Endothelial cell of umbilical vein (primary cell): Measurements from ENCODE around the gene FSTL4. TPM values are rescaled to one million over a fixed set of nuclear protein-coding genes. Genes with fewer than 3 reads are reported as not detected.

Source experiments
- BruUV-seq: library from RNA; stranded (reverse); fragments of 400-500 nt; replicated peaks from 2 replicates; lab custom pipeline; 2021; lab: Mats Ljungman, UMichigan
- CTCF ChIA-PET: fragments of 300-600, 350-600 bp; sonication (Branson Sonifier 250); formaldehyde crosslinking; loops from one replicate; lab custom pipeline; 2021; ENCODE audit warnings: antibody characterized with exemption, inconsistent platforms; lab: Charles Lee
- POLR2A ChIA-PET: fragments of 300-600, 350-600 bp; sonication (Branson Sonifier 250); formaldehyde crosslinking; loops from one replicate; lab custom pipeline; 2021; ENCODE audit warnings: antibody characterized with exemption, inconsistent platforms; lab: Charles Lee
- DNase-seq: peaks from one replicate; pipeline ENCODE4 v3.0.0-alpha.2; 2011; ENCODE audit warnings: low read depth, low spot score
- FAIRE-seq: peaks from 2 replicates; lab custom pipeline; 2011; peaks lifted over from hg19 to GRCh38; lab: Jason Lieb, UNC
- H2AFZ ChIP-seq: 2 replicates; pipeline ENCODE4 v1.6.0; 2012; ENCODE audit warnings: low read depth, low read length, control low read depth, inconsistent platforms
- H3K27ac ChIP-seq: 2 replicates; pipeline ENCODE4 v1.5.1; 2011; ENCODE audit warnings: low read depth, mild to moderate bottlenecking, control low read depth, low read length, moderate library complexity; ENCODE audit not compliant: insufficient read depth
- H3K27me3 ChIP-seq, 2 experiments: 2 replicates each; pipeline versions ENCODE4 v1.6.0 to v1.6.1; 2011; ENCODE audit warnings: low read length in 2 of 2, mixed read lengths in 1 of 2; ENCODE audit not compliant: control insufficient read depth in 2 of 2, insufficient read depth in 2 of 2
- H3K36me3 ChIP-seq, 2 experiments: 2 replicates in 1 of 2; 3 replicates in 1 of 2; pipeline ENCODE4 v1.5.1; 2011; ENCODE audit warnings: low read length in 2 of 2, mild to moderate bottlenecking in 1 of 2, moderate library complexity in 1 of 2; ENCODE audit not compliant: control insufficient read depth in 2 of 2, insufficient read depth in 2 of 2; ENCODE audit errors: extremely low read depth in 1 of 2
- H3K4me1 ChIP-seq: 3 replicates; pipeline ENCODE4 v1.5.1; 2011; ENCODE audit warnings: mild to moderate bottlenecking, low read length; ENCODE audit not compliant: control insufficient read depth, insufficient read depth; ENCODE audit errors: extremely low read depth
- H3K4me2 ChIP-seq: 2 replicates; pipeline ENCODE4 v1.6.1; 2011; ENCODE audit warnings: low read length, control low read depth, mixed read lengths; ENCODE audit not compliant: insufficient read depth
- H3K4me3 ChIP-seq, 3 experiments: fragments of 200-600 bp in 1 of 3; sonication (generic), shearing (Covaris generic) in 1 of 3; replicated peaks in 1 of 3; 2 replicates each; pipeline ENCODE4 v1.5.1; 2011 to 2016; ENCODE audit warnings: control low read depth in 3 of 3, low read length in 3 of 3, mild to moderate bottlenecking in 2 of 3, inconsistent platforms in 1 of 3, low read depth in 1 of 3, moderate library complexity in 1 of 3; ENCODE audit not compliant: insufficient read depth in 1 of 3
- H3K79me2 ChIP-seq: 2 replicates; pipeline ENCODE4 v1.6.0; 2012; ENCODE audit warnings: low read length, inconsistent platforms; ENCODE audit not compliant: control insufficient read depth, insufficient read depth
- H3K9ac ChIP-seq: replicated peaks from 2 replicates; pipeline ENCODE3; 2011; ENCODE audit warnings: low read length, control low read depth; ENCODE audit not compliant: insufficient read depth; ENCODE audit errors: extremely low read depth
- H3K9me1 ChIP-seq: replicated peaks from 3 replicates; pipeline ENCODE4 v1.6.0; 2011; ENCODE audit warnings: mild to moderate bottlenecking, low read length; ENCODE audit not compliant: control insufficient read depth, insufficient read depth; ENCODE audit errors: extremely low read depth
- H3K9me3 ChIP-seq: replicated peaks from 2 replicates; pipeline ENCODE4 v1.5.1; 2012; ENCODE audit warnings: low read length, inconsistent platforms; ENCODE audit not compliant: control insufficient read depth, insufficient read depth
- H4K20me1 ChIP-seq: replicated peaks from 2 replicates; pipeline ENCODE3; 2011; ENCODE audit warnings: mild to moderate bottlenecking, low read length; ENCODE audit not compliant: control insufficient read depth, insufficient read depth; ENCODE audit errors: extremely low read depth
- EZH2 ChIP-seq: IDR thresholded peaks from 2 replicates; pipeline ENCODE4 v1.6.1; 2012; ENCODE audit warnings: borderline replicate concordance, low read depth, mild to moderate bottlenecking, moderate library complexity, low read length, inconsistent platforms; ENCODE audit not compliant: severe bottlenecking
- FOS ChIP-seq: IDR thresholded peaks from 2 replicates; pipeline ENCODE4 v1.6.1; 2011; ENCODE audit warnings: mild to moderate bottlenecking, low read length, moderate library complexity, borderline replicate concordance; ENCODE audit not compliant: insufficient read depth
- GATA2 ChIP-seq: IDR thresholded peaks from 2 replicates; pipeline ENCODE4 v1.7.0; 2011; ENCODE audit warnings: low read depth, mild to moderate bottlenecking, moderate library complexity, mixed read lengths, low read length; ENCODE audit not compliant: insufficient read length, insufficient read depth
- JUN ChIP-seq: IDR thresholded peaks from 2 replicates; pipeline ENCODE4 v1.6.1; 2011; ENCODE audit warnings: borderline replicate concordance, low read depth; ENCODE audit not compliant: insufficient read length, insufficient read depth
- MAX ChIP-seq: IDR thresholded peaks from 2 replicates; pipeline ENCODE4 v1.6.1; 2011; ENCODE audit not compliant: insufficient read depth, insufficient read length
- MYC ChIP-seq: IDR thresholded peaks from one replicate; pipeline ENCODE4 v1.6.1; 2011; ENCODE audit warnings: mild to moderate bottlenecking, low read depth, low read length
- POLR2A ChIP-seq: IDR thresholded peaks from 2 replicates; pipeline ENCODE4 v1.6.1; 2012; ENCODE audit warnings: low read depth, mild to moderate bottlenecking, control low read depth, low read length
- POLR2AphosphoS5 ChIP-seq: IDR thresholded peaks from 2 replicates; pipeline ENCODE4 v1.6.1; 2012; ENCODE audit warnings: low read depth, mild to moderate bottlenecking, control low read depth, low read length, moderate library complexity; ENCODE audit not compliant: insufficient read depth
- dilution Hi-C: fragments of 300-500 bp; cut with MboI; formaldehyde crosslinking; loops from one replicate; pipeline ENCODE4 v1.15.0; 2019; ENCODE audit warnings: low sequenced_read_pairs; ENCODE audit not compliant: extremely low pct_ligation_motif_present
- intact Hi-C: fragments of 100-400 bp; cut with micrococcal nuclease; formaldehyde crosslinking; loops from one replicate; pipeline ENCODE4 v1.10.0; 2022
- polyA plus RNA-seq, 4 experiments: library from polyadenylated mRNA; depleted of rRNA in 3 of 4; stranded (reverse) in 3 of 4; unstranded in 1 of 4; fragments of >200 nt; gene quantifications; 2 replicates each; pipeline versions ENCODE4 v1.2.1 to v1.2.3, GENCODE V29; 2011 to 2012; ENCODE audit warnings: missing spikeins in 1 of 4
- total RNA-seq: library from RNA; stranded (reverse); gene quantifications from 2 replicates; pipeline ENCODE4 v1.2.3, GENCODE V29; 2021
- TF ChIP-seq, protein P1 (sequence below), 2 donors: IDR thresholded peaks; 1 replicate in 1 of 2; 2 replicates in 1 of 2; pipeline ENCODE4 v1.5.1; 2011; ENCODE audit warnings: low read length in 2 of 2, mild to moderate bottlenecking in 2 of 2, moderate library complexity in 2 of 2, control low read depth in 1 of 2, inconsistent platforms in 1 of 2, low read depth in 1 of 2; ENCODE audit not compliant: insufficient read depth in 1 of 2; ENCODE audit errors: extremely low read depth in 1 of 2

Gene FSTL4
- total and polyA plus RNA-seq, 2 donors (not counting 3 experiments of a cell fraction or from before 2014, with no cell fraction given), result 0.18 TPM; not detected in 1

DNA sequence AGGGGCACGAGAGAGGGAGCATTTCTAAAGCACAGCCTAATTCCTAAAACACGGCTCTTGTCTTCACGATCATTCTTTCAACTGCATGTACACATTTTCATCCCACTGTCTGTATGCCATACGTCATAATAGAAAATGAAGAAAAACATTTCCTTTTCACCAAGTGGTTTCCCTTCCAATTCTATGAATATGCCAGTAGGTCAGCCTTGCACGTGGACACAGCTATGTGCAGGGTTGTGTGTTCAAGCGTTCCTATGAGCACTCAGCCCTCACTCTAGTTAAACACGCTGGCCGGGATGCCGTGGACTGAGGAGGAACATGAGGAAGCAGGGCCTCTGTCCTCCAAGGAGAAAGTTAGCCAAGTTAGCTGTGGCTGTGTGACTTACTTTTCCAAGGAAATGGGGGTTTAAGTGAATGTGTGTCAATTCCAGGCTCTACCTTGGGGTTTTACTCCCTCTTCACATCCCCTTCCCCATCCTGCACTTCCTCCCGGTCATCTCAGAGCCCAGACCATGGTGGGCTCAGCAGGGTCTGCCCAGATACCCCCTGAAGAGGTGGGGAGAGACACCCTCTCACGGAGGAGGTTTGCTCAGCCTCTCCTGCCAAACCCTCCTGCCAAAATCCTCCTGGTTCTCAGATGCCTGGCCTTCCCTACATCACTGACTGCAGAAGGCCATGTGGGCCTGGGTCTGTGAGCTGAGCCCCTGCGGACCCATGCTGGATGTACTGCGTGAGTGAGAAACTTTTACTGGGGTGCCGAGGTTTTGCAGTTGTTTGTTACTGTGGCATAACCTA lies 230.6 kb downstream of the FSTL4 start:
- no peak overlapping the region for H2AFZ ChIP-seq
- H3K4me3 ChIP-seq, result no peak overlapping the region
- dilution Hi-C loops (no loop called here), intact Hi-C loops (no loop called here)
- no peaks in the 10 kb centered on the region for H3K9me1 ChIP-seq
- H3K79me2 ChIP-seq, result no peaks in the 10 kb centered on the region
- no peaks in the 10 kb centered on the region for H3K4me1 ChIP-seq
- no peak overlapping the region for H3K9ac ChIP-seq
- no peak overlapping the region for H3K27ac ChIP-seq
- POLR2A ChIA-PET, result no interaction called here
- DNase-seq (no peak), FAIRE-seq (no peak)
- CTCF ChIA-PET, result no interaction called here
- no TSS peak for BruUV-seq
- H4K20me1 ChIP-seq, result no peaks in the 10 kb centered on the region
- peaks cover 4 to 6% of the 10 kb centered on the region in 2 experiments for H3K27me3 ChIP-seq
- no peaks in the 10 kb centered on the region for H3K9me3 ChIP-seq
- H3K36me3 ChIP-seq, result no peaks in the 10 kb centered on the region
- H3K4me2 ChIP-seq, result no peak overlapping the region
- TF ChIP-seq JUN (no peak), MAX (no peak), FOS (no peak), MYC (no peak), GATA2 (no peak), POLR2AphosphoS5 (no peak), POLR2A (no peak), EZH2 (no peak)
- TF ChIP-seq, protein P1, sequence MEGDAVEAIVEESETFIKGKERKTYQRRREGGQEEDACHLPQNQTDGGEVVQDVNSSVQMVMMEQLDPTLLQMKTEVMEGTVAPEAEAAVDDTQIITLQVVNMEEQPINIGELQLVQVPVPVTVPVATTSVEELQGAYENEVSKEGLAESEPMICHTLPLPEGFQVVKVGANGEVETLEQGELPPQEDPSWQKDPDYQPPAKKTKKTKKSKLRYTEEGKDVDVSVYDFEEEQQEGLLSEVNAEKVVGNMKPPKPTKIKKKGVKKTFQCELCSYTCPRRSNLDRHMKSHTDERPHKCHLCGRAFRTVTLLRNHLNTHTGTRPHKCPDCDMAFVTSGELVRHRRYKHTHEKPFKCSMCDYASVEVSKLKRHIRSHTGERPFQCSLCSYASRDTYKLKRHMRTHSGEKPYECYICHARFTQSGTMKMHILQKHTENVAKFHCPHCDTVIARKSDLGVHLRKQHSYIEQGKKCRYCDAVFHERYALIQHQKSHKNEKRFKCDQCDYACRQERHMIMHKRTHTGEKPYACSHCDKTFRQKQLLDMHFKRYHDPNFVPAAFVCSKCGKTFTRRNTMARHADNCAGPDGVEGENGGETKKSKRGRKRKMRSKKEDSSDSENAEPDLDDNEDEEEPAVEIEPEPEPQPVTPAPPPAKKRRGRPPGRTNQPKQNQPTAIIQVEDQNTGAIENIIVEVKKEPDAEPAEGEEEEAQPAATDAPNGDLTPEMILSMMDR (IDR thresholded peaks at IDR 0.05; ENCODE audit: extremely low read depth in 1 of 2, insufficient read depth in 1 of 2, low read depth in 1 of 2, low read length in 2 of 2), result no peak
